Neural cell (in vitro differentiated cells): ENCODE results near the gene KRT33A. TPM values are rescaled to one million over a fixed set of nuclear protein-coding genes. Genes with fewer than 3 reads are reported as not detected.

Experiments used
- H2AFZ ChIP-seq: fragments of 200-600, 300-800 bp; sonication (generic), shearing (Covaris generic); 2 replicates; pipeline ENCODE4 v1.6.0; 2014; ENCODE audit warnings: low read depth, mild to moderate bottlenecking, antibody characterized with exemption, low read length, moderate library complexity
- H3F3A ChIP-seq: fragments of 200-600 bp; shearing (Covaris generic); 2 replicates; pipeline ENCODE4 v1.6.1; 2016; ENCODE audit warnings: mild to moderate bottlenecking, moderate library complexity, mixed read lengths, antibody characterized with exemption, low read length; ENCODE audit not compliant: insufficient read depth, poor library complexity, severe bottlenecking
- H3K27ac ChIP-seq: fragments of 200-600, 300-800 bp; sonication (generic), shearing (Covaris generic); 2 replicates; pipeline ENCODE4 v1.5.1; 2014; ENCODE audit warnings: mild to moderate bottlenecking, low read length, moderate library complexity
- H3K27me3 ChIP-seq: fragments of 300-800, 200-600 bp; sonication (generic), shearing (Covaris generic); 2 replicates; pipeline ENCODE4 v1.6.0; 2014; ENCODE audit warnings: mild to moderate bottlenecking, low read depth, low read length, moderate library complexity; ENCODE audit not compliant: insufficient read depth
- H3K36me3 ChIP-seq: fragments of 300-800, 200-600 bp; sonication (generic), shearing (Covaris generic); 2 replicates; pipeline ENCODE4 v1.5.1; 2014; ENCODE audit warnings: mild to moderate bottlenecking, antibody characterized with exemption, low read length, moderate library complexity; ENCODE audit not compliant: insufficient read depth
- H3K4me2 ChIP-seq: fragments of 300-800, 200-600 bp; sonication (generic), shearing (Covaris generic); 2 replicates; pipeline ENCODE4 v1.6.0; 2014; ENCODE audit warnings: mild to moderate bottlenecking, low read length
- H3K4me3 ChIP-seq: fragments of 300-800, 200-600 bp; sonication (generic), shearing (Covaris generic); 2 replicates; pipeline ENCODE4 v1.5.1; 2014; ENCODE audit warnings: mild to moderate bottlenecking, low read length, moderate library complexity
- H3K79me2 ChIP-seq: fragments of 200-600 bp; shearing (Covaris generic); replicated peaks from 2 replicates; pipeline ENCODE4 v1.6.0; 2014; ENCODE audit warnings: mild to moderate bottlenecking, low read length, moderate library complexity; ENCODE audit not compliant: insufficient read depth
- H3K9ac ChIP-seq: fragments of 300-800, 200-600 bp; sonication (generic), shearing (Covaris generic); 2 replicates; pipeline ENCODE4 v1.6.1; 2016; ENCODE audit warnings: mild to moderate bottlenecking, low read length, mixed read lengths
- H3K9me2 ChIP-seq: fragments of 200-600 bp; shearing (Covaris generic); 2 replicates; pipeline ENCODE4 v1.6.1; 2016; ENCODE audit warnings: mild to moderate bottlenecking, low read length, mixed read lengths; ENCODE audit not compliant: insufficient read depth
- H3K9me3 ChIP-seq: fragments of 200-600, 300-800 bp; sonication (generic), shearing (Covaris generic); 2 replicates; pipeline ENCODE4 v1.6.1; 2016; ENCODE audit warnings: mild to moderate bottlenecking, mixed run types, low read length, moderate library complexity, mixed read lengths
- H4K20me1 ChIP-seq: fragments of 200-600 bp; shearing (Covaris generic); 2 replicates; pipeline ENCODE4 v1.6.1; 2016; ENCODE audit warnings: mild to moderate bottlenecking, mixed run types; ENCODE audit not compliant: insufficient read depth
- EP300 ChIP-seq: fragments of 450-650 bp; conservative IDR thresholded peaks from 2 replicates; pipeline ENCODE4 v1.6.1; 2014; ENCODE audit warnings: antibody characterized with exemption, mild to moderate bottlenecking, moderate library complexity; ENCODE audit not compliant: poor library complexity, severe bottlenecking
- EZH2 ChIP-seq: fragments of 200-600, 300-800 bp; shearing (Covaris generic), sonication (generic); IDR thresholded peaks from 2 replicates; pipeline ENCODE4 v1.6.1; 2014; ENCODE audit warnings: antibody characterized with exemption, low read length, borderline replicate concordance, mild to moderate bottlenecking; ENCODE audit not compliant: insufficient read depth, poor library complexity, severe bottlenecking
- MXI1 ChIP-seq: fragments of 450-650 bp; conservative IDR thresholded peaks from 2 replicates; pipeline ENCODE4 v1.6.1; 2014; ENCODE audit warnings: antibody characterized with exemption, mild to moderate bottlenecking; ENCODE audit not compliant: poor library complexity, severe bottlenecking
- POLR2AphosphoS5 ChIP-seq: IDR thresholded peaks from 2 replicates; pipeline ENCODE4 v1.6.1; 2012
- RAD21 ChIP-seq: fragments of 450-650 bp; conservative IDR thresholded peaks from 2 replicates; pipeline ENCODE4 v1.6.1; 2014; ENCODE audit warnings: antibody characterized with exemption, mild to moderate bottlenecking, moderate library complexity
- SMC3 ChIP-seq: fragments of 450-650 bp; conservative IDR thresholded peaks from 2 replicates; pipeline ENCODE4 v1.6.1; 2014; ENCODE audit warnings: antibody characterized with exemption, mild to moderate bottlenecking, moderate library complexity; ENCODE audit not compliant: poor library complexity
- TAF1 ChIP-seq: IDR thresholded peaks from 2 replicates; pipeline ENCODE4 v1.6.1; 2012; ENCODE audit warnings: low read depth
- polyA plus RNA-seq: library from polyadenylated mRNA; depleted of rRNA; stranded (reverse); fragments of >200 nt; gene quantifications from 2 replicates; pipeline ENCODE4 v1.2.3, GENCODE V29; 2014
- TF ChIP-seq, protein P1 (sequence below): fragments of 450-650 bp; IDR thresholded peaks from 2 replicates; pipeline ENCODE4 v1.5.1; 2014; ENCODE audit warnings: antibody characterized with exemption, mild to moderate bottlenecking, moderate library complexity; ENCODE audit not compliant: poor library complexity, severe bottlenecking
- TF ChIP-seq, protein P2 (sequence below): IDR thresholded peaks from 2 replicates; pipeline ENCODE4 v1.6.1; 2012; ENCODE audit warnings: borderline replicate concordance

KRT33A gene
- polyA plus RNA-seq, 1 donor from 2014 or later, result not detected

DNA sequence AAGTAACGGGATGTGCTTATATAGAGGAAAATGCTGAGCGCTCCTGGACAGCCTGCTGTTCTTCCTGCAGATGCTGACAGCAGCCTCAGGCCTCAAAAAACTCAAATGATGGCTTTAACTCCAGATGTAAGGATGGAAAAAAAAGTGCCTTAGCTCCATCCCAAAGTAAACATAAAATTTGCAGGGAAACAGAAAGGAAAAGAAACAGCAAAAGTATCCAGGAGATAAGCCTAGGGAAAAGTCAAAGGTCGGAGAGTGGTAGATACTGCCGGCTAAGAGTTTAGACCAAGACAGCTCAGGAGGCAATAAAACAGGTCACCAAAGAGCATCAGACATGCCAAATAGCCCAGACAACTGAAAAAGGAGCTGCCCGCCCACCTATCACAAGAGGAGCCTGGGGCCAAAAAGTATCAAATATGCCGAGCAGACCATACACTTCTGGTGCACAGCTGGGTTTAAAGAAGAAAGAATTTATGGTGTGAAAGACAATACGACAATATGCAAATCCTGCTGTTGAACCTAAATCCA lies 39.8 kb upstream of the KRT33A start:
- H3K4me3 ChIP-seq, result no peak overlapping the region
- TF ChIP-seq, protein P1, sequence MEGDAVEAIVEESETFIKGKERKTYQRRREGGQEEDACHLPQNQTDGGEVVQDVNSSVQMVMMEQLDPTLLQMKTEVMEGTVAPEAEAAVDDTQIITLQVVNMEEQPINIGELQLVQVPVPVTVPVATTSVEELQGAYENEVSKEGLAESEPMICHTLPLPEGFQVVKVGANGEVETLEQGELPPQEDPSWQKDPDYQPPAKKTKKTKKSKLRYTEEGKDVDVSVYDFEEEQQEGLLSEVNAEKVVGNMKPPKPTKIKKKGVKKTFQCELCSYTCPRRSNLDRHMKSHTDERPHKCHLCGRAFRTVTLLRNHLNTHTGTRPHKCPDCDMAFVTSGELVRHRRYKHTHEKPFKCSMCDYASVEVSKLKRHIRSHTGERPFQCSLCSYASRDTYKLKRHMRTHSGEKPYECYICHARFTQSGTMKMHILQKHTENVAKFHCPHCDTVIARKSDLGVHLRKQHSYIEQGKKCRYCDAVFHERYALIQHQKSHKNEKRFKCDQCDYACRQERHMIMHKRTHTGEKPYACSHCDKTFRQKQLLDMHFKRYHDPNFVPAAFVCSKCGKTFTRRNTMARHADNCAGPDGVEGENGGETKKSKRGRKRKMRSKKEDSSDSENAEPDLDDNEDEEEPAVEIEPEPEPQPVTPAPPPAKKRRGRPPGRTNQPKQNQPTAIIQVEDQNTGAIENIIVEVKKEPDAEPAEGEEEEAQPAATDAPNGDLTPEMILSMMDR, result no peak
- TF ChIP-seq SMC3, result no peak
- TF ChIP-seq, protein P2, sequence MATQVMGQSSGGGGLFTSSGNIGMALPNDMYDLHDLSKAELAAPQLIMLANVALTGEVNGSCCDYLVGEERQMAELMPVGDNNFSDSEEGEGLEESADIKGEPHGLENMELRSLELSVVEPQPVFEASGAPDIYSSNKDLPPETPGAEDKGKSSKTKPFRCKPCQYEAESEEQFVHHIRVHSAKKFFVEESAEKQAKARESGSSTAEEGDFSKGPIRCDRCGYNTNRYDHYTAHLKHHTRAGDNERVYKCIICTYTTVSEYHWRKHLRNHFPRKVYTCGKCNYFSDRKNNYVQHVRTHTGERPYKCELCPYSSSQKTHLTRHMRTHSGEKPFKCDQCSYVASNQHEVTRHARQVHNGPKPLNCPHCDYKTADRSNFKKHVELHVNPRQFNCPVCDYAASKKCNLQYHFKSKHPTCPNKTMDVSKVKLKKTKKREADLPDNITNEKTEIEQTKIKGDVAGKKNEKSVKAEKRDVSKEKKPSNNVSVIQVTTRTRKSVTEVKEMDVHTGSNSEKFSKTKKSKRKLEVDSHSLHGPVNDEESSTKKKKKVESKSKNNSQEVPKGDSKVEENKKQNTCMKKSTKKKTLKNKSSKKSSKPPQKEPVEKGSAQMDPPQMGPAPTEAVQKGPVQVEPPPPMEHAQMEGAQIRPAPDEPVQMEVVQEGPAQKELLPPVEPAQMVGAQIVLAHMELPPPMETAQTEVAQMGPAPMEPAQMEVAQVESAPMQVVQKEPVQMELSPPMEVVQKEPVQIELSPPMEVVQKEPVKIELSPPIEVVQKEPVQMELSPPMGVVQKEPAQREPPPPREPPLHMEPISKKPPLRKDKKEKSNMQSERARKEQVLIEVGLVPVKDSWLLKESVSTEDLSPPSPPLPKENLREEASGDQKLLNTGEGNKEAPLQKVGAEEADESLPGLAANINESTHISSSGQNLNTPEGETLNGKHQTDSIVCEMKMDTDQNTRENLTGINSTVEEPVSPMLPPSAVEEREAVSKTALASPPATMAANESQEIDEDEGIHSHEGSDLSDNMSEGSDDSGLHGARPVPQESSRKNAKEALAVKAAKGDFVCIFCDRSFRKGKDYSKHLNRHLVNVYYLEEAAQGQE, result no peak
- no peaks in the 10 kb centered on the region for H3K27me3 ChIP-seq
- no peaks in the 10 kb centered on the region for H3K9me3 ChIP-seq
- no peaks in the 10 kb centered on the region for H3K36me3 ChIP-seq
- H3K79me2 ChIP-seq, result no peaks in the 10 kb centered on the region
- H2AFZ ChIP-seq, result no peak overlapping the region
- no peak overlapping the region for H3K4me2 ChIP-seq
- H3K9ac ChIP-seq, result no peak overlapping the region
- H3K27ac ChIP-seq, result no peak overlapping the region
- no peaks in the 10 kb centered on the region for H3F3A ChIP-seq
- H3K9me2 ChIP-seq, result no peaks in the 10 kb centered on the region
- H4K20me1 ChIP-seq, result no peaks in the 10 kb centered on the region

DNA sequence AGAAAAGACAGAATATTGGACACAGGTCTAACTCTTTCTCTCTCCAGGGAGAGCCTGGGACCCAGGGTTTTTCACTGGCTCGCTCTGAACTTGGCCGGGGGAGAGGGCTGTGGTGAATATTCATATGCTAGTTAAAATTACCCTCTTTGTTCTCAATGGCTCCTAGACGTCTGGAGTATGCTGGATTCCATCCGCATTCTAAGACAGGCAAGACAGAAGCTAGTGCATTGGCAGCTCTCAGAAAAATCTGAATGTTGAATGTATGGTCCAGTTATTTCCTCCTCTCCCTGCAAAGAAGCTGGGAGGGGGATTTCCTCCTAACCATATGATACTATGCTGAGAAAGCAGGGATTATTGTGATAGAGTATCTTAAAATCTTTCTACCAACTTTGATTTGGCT lies 37.0 kb upstream of the KRT33A start:
- TF ChIP-seq RAD21 (no peak), EZH2 (no peak), SMC3 (no peak), TAF1 (no peak), EP300 (no peak), MXI1 (no peak), POLR2AphosphoS5 (no peak)
- TF ChIP-seq, protein P1, result no peak
- TF ChIP-seq, protein P2, result no peak
- Histone ChIP-seq H4K20me1 (no peaks in the 10 kb centered on the region), H3K4me3 (no peak overlapping the region), H3K9ac (no peak overlapping the region), H3K9me3 (no peaks in the 10 kb centered on the region), H3K79me2 (no peaks in the 10 kb centered on the region), H3K36me3 (no peaks in the 10 kb centered on the region), H3K9me2 (no peaks in the 10 kb centered on the region), H3F3A (no peaks in the 10 kb centered on the region), H3K27ac (no peak overlapping the region), H3K4me2 (no peak overlapping the region), H2AFZ (no peak overlapping the region), H3K27me3 (no peaks in the 10 kb centered on the region)
